Stimulated activated CD4-positive, alpha-beta T cell treated with anti-CD3 and anti-CD28 coated beads, Interleukin-4, amount 100 ng/mL, for 48 hours (primary cell): ENCODE results near the gene TSC22D4.

Experiments
- DNase-seq, 2 donors: peaks; one replicate each; pipeline ENCODE4 v3.0.0-alpha.2; 2020; ENCODE audit warnings: low read depth in 2 of 2

TSC22D4 gene

DNA sequence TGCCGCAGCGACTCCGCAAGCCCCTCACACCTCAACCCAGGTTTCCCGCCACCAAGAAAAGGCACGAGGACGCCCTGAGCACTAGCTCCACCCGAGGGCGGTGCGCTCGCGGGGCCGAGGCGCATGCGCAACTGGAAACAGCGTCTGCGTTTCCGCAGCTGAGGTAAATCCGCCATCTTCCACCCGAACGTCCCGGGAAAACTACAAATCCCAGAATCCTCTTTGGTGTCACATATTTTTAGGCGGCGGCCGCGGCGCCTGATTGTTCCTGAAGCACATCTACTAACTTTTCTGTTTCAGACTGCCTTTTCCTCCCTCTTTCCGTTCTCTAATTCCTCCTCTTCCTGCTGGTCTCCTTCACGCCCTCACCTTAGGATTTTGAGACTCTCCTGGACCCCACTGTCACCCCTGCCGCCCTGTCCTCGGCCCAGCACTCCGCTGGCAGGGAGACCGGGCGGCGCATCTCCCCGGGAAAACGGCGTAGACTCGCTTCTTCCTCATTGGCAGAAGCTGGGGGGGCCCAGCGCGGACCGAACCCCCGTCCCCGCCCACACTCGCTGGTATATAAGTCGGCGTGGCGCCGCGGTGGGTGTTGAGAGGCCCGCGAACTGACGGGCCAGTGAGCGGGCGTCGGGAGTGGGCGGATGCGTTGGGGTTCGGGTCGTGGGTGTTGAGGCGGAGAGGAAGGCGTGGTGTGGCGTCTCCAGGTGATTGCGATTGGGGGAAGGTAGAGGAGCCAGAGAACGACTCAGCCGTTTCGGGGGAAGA, 50.6 kb downstream of the TSC22D4 start, which contains the start of gene ZCWPW1:
TSS of gene ZCWPW1 (minus strand) at position 505 of the 768 bp plus-strand sequence. CDS start 8,054 bp downstream, outside the sequence.
- peak; percentile 96 to 97 for DNase-seq

DNA sequence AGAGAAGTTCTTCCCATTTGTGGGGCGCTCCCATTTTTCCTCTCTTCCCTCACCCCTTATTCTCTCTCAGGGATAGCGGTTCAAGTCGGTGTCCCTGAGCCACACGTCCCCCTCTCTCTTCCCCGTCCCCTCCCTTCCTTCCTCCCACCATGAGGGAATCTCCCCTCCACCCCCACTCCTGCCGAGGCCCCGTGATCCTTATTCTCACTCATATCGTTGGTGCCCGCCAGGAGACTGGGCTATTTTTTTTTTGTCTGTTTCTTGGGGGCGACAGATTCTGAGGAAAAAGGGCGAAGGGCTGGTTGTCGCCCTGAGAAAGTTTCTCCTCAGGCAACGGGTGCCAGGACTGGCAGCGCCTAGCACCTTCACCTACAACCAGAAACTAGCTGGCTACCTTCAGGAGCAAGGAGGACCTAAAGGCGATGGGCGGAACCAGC, 51.2 kb downstream of the TSC22D4 start:
- DNase-seq, result no peak

DNA sequence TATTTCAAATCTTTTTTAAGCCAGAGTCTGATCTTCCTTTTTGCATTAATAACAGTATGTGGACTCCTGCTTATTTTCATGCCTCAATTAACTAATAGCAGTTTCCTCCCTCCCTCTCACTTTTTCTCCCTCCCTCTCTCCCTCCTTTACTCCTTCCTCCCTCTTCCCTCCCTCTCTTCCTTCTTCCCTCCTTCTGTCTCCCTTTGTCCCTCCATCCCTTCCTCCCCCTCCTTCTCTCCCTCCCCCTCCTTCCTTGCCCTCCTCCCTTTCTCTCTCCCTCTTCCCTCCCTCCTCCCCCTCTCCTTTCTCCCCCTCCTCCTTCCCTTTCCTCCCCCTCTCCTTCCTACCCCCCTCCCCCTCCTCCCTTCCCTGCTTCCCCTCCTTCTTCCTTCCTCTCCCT, 52.5 kb downstream of the TSC22D4 start:
- no peak for DNase-seq

DNA sequence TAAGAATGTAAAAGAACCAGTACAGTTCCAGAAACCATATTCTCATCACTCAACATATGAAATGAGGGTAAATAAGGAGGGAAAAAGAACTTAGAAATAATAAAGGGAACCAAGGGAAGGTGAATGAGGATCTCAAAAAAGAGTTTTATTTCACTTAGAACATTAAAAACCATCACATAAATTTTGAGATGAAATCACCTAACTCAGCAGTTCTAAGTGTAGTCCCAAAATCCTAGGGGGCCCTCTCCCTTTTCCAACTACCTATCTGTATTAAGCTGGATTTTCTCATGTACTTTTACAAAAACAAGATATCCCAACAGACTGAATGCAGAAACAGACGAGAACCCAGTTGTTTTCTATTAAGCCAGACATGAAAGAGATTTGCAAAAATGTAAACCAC, 53.7 kb downstream of the TSC22D4 start:
- DNase-seq, result no peak

DNA sequence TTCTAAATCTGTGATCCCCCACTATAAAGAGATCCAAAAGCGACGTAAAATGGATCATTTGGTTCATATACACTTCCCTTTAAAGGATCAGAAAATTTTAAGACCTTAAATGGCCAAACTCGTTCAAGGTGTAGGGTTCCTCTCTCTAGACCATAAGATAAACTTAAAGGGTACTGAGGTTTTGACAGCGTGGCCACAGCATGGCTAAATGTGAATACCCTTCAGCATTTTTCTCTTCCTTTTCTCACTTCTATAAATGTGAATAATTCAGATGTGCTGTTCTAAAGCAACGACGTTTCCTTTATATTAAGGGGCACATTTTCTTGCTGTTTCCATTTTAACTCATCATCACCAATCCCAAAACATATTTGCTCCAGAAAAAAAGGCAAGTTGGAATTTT, 55.7 kb downstream of the TSC22D4 start:
- no peak for DNase-seq

DNA sequence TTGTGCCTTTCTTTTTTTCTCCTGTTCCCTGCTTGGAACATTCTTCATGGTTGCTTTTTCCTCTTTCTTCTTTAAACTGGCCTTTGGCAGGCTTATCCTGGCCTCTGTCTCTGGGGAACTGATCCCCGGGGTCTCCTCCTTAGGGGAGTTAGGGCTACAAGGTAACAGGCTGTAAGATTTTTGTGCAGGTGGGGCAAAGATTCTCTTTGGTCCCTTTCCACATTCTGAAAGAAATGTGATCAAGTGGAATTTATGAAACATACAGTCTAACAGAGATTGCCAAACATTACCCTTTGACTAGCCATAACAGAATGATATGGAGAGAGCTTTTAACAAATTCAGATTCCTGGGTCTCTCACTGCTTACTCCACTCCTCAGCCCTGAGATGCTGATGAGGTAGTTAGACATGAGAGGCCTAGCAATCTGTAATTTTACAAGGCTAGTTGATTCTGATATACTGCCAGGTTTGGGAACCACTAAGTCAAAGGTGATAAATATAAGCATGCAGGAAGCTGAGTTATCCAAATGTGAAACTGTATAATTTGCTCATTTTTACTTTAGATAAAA, 59.3 kb downstream of the TSC22D4 start:
- no peak for DNase-seq

DNA sequence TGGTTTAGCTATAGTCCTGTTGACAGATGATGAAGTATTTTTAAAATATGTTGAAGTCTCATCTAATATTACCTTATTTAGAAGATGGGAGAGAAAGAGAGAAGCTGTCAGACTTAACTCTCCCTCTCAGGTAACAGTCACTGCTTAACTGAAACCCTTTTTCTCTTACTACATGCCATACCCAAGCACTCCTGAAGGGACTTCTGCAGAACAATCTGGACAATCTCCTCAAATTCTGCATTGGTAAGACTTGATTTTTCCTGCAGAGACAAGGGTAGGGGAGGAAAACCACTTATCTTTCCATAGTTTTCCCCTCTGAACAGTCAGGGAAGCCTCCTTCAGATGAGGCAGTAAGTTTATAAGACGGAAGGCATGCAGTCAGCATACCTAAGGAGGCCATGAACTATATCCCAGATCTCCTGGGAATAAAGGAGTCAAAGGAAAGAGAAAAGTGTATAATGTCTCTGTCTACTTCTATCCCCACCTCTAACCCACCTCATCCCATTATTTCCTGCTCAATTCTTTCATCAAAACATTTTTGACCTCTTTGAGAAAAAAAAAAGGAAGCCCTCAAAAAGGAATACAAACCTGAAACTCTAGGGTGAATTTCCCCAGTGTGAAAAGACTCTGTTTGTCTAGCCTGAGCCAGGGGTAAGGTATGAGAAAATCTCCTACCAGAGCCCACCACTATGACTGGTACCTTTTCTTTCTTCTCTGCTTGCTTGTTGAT, 59.9 kb downstream of the TSC22D4 start:
- no peak for DNase-seq
